Measurements from ENCODE around the gene ARHGEF12.
A peak's percentile ranks its signal among the peaks of the same experiment; 100 is the strongest.

ARHGEF12 gene

GRCh38 chr11:120317689-120318480 lies 18.3 kb upstream of the ARHGEF12 start:
- no peak for DNase-seq

GRCh38 chr11:120318906-120319305 lies 17.3 kb upstream of the ARHGEF12 start:
- no peak for DNase-seq

GRCh38 chr11:120324932-120325810 lies 11.0 kb upstream of the ARHGEF12 start, which contains the start of gene TLCD5:
Gene TLCD5, plus strand, starts transcription at chr11:120325299. Its CDS starts 2,143 bp downstream, at chr11:120327442.
- peak in 1 of 2 experiments; percentile 11 for DNase-seq

GRCh38 chr11:120326228-120326627 lies 10.0 kb upstream of the ARHGEF12 start:
- DNase-seq = no peak

GRCh38 chr11:120326845-120327281 lies 9.3 kb upstream of the ARHGEF12 start:
- no peak for DNase-seq

- DNase-seq = no peak
Measured at GRCh38 chr11:120327311-120327710, 8.9 kb upstream of the ARHGEF12 start.

GRCh38 chr11:120329556-120329955 lies 6.7 kb upstream of the ARHGEF12 start:
- no peak for DNase-seq

- DNase-seq = no peak
Measured at GRCh38 chr11:120330045-120330444, 6.2 kb upstream of the ARHGEF12 start.

GRCh38 chr11:120331301-120331996 lies 4.8 kb upstream of the ARHGEF12 start:
- no peak for DNase-seq

GRCh38 chr11:120332822-120333716 lies 3.1 kb upstream of the ARHGEF12 start:
- no peak for DNase-seq

GRCh38 chr11:120333801-120334200 lies 2.4 kb upstream of the ARHGEF12 start:
- DNase-seq = no peak

GRCh38 chr11:120334332-120334731 lies 1.9 kb upstream of the ARHGEF12 start:
- no peak for DNase-seq

- peak; percentile 49 to 52 for DNase-seq
Measured at GRCh38 chr11:120334894-120335462, 1.2 kb upstream of the ARHGEF12 start.

GRCh38 chr11:120335556-120335907 lies 681 bp upstream of the ARHGEF12 start:
- peak in 1 of 2 experiments; percentile 9 for DNase-seq

- DNase-seq = peak in 1 of 2 experiments; percentile 13
Measured at GRCh38 chr11:120336641-120337354, 585 bp downstream of the ARHGEF12 start.

- DNase-seq = no peak
Measured at GRCh38 chr11:120337355-120338106, 1.3 kb downstream of the ARHGEF12 start.

- DNase-seq = no peak
Measured at GRCh38 chr11:120338107-120338933, 2.1 kb downstream of the ARHGEF12 start.

- no peak for DNase-seq
Measured at GRCh38 chr11:120339394-120339890, 3.2 kb downstream of the ARHGEF12 start.

- no peak for DNase-seq
Measured at GRCh38 chr11:120340529-120340928, 4.3 kb downstream of the ARHGEF12 start.

Data from activated CD4-positive, alpha-beta T cell treated with anti-CD3 and anti-CD28 coated beads, Interleukin-2, amount 50 U/mL, for 4 hours (primary cell).